Midbrain (tissue), 1 donor: Measurements from ENCODE around the gene CELF1.
"Not testable (repeated sequence)": the region's sequence is repeated elsewhere in the genome, so short reads cannot be mapped to it uniquely, and the experiment has no call there.

Experiments used
- DNase-seq: peaks from one replicate; lab custom pipeline; 2025; lab: John Stamatoyannopoulos, UW

CELF1 gene

DNA sequence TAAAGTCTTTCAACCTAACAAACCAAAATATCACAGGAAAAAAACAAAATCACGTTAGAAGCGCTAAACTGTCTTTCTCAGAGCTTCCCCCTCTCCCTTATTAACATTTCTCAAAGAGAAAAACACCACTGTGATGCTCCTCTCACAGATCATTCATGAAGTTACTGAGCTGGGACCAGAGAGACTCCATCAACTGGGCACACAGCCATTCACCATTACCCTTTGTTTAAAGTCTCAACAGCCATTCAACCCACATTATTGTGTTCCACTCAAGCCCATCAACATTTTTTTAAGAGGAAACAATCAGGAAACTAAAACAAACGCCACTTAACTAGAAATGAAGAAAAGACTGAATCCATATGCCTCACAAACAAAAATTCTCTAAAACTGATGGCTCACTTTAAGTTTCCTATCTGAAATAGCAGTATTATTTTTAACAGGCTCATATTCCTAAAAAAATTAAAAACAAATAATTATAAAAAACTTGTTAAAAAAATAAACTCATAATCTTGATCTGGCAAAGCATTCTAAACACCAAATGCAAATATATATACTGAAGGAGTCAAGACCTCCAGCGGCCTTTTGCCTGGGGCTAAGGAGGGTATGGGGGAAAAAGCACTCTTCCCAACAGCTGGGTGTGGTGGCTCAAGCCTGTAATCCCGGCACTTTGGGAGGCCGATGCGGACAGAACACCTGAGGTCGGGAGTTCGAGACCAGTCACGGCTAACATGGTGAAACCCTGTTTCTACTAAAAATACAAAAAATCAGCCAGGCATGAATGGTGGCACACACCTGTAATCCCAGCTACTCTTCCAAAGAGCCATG is 14.0 kb downstream of the CELF1 start:
- DNase-seq = peak; percentile 36

DNA sequence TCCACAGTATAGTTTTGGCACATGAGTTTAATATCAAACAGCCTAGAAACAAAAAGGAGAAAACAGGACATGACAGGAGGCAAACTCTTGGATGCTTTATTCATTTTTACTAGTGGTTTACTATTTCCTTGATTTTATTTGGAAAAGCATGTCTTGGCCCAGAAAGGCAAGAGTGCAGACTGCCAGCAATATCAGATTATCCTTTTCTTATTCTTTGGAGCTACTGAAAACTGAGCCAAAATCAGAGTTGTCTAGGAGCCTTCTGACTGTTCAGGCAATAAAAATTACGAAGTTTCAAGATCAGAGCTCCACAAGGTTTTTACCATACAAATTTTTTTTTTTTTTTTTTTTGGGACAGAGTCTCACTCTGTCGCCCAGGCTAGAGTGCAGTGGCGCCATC is 16.0 kb downstream of the CELF1 start:
- DNase-seq = no peak

DNA sequence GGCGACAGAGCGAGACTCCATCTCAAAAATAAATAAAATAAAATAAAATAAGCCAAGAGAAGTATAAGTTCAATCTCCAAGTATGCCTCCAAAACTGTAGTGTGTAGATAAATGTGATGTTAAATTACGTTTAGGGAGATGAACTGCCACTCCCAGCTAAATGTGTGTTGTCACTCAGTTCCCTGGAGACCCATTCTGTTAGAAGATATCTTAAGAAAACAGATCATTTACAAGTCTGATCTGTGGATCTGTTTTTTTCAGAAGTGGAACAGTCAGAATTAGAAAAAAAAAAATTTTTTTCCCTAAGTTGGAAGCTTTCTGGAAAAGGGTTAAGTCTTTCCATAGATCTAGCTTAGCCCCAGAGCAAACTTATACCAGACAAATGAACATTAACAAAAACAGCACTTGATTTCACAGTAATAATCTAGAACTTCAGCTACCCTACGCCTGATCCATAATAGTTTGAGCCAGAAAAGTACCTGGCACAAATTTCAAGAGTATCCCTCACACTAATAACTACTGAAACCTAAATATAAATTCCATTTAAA is 18.2 kb downstream of the CELF1 start:
- no peak for DNase-seq

DNA sequence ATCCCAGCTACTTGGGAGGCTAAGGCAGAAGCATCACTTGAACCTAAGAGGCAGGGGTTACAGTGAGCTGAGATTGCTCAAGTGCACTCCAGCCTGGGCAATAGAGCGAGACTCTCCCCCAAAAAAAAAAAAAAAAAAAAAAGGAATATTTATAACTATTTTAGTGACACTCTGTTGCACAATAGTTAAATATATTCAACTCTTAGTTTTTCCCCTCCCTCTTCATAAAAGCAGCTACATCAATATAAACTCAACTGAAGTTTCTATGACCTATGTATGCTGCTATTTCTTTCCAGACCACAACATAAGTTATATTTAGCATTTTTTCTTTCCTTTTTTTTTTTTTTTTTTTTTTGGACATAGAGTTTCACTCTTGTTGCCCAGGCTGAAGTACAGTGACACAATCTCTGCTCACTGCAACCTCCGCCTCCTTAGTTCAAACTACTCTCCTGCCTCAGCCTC is 19.2 kb downstream of the CELF1 start:
- no peak for DNase-seq

DNA sequence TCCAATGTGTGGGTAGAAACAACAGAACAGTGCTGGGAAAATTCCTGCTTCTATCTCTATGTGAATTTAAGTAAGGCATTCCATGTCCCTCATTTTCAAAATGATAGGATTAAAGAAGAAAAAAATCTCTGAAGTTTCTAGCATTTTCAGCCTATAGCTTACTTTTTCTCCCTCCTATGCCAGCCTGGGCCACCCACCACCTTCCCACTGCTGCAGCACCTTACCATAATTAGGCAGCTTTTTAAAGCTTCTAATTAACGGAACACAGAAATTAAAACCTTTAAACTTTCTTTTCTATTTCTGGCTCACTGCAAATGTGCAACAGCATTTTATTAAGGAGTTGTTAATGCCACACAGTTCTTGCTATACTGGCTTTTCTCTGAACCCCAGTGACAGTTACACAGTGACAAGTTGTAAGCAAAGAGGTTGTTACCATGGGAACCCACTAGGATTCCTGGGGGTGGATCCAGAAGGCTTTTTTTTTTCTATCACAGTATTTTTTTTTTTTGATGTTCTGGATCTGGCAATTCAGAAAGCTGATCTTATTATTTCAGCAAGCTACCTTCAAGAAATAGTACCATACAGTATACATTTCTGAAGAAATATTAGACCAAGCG is 20.2 kb downstream of the CELF1 start:
- peak; percentile 12 for DNase-seq

DNA sequence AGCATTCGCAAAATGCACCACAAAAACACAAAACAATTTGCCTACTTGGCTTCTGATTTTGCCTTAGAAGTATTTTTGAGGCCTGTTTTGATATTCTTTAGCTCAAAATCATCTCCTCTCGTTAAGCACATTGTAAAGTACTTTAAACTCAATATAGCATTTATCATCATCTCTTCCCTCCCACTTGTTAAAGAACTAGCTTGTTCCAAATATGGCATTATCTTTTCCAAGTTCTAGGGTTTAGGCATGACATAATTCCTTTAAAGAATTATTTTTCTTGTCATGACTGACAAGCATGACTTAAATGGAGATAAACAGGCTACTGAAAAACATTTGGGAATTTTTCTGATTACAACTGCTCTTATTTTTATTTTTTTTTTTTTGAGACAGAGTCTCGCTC is 21.3 kb downstream of the CELF1 start:
- DNase-seq = no peak

DNA sequence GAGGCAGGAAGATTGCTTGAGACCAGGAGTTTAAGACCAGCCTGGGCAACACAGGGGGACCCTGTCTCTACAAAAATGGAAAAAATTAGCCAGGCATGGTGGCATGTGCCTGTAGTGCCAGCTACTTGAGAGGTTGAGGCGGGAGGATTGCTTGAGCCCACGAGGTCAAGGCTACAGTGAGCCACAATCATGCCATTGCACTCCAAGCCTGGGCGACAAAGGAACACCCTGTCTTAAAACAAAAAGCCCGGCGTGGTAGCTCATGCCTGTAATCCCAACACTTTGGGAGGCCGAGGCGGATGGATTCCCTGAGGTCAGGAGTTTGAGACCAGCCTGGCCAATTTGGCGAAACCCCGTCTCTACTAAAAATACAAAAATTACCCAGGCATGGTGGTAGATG is 22.2 kb downstream of the CELF1 start:
- not testable (repeated sequence) for DNase-seq

DNA sequence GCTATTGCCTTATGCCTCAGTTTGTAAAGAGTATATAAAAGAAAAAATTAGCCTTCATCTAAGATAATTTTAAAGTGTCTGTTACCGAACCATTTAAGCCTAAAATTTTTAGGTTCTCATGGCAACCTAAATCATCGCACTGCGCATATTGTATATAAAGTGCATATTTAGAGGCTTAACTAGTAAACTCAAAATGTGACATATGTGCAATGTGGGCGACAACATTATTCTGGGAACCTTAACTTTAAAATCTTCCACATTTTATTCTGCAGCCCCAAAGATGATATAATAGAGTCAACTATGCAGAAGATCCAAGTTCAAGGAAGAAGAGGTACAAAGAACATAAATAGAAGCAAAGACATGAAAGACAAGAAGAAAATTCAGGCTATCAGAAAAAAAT is 23.0 kb downstream of the CELF1 start:
- no peak for DNase-seq

DNA sequence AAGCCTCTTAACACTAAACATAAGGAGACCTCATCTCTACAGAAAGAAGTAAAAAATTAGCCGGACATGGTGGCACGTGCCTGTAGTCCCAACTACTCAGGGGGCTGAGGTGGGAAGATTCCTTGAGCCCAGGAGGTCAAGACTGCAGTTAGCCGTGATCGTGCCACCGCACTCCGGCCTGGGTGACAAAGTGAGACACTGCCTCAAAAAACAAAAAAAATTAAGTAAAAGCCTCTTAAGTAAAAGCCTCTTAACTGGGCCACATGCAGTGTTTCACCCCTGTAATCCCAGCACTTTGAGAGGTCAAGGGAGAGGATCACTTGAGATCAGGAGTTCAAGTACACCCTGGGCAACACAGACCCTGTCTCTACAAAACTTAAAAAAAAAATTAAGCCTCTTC is 25.7 kb downstream of the CELF1 start:
- DNase-seq = no peak

DNA sequence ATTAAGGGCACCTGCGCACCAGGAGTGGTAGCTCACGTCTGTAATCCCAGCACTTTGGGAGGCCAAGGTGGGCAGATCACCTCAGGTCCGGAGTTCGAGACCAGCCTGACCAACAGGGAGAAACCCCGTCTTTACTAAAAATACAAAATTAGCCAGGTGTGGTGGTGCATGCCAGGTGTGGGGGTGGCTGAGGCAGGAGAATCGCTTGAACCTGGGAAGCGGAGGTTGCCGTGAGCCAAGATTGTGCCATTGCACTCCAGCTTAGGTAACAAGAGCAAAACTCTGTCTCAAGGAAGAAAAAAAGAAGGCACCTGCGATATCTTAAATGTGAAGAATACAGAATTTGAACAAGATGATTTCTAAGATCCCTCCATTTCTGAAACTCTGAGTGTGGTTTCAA is 26.9 kb downstream of the CELF1 start:
- DNase-seq = not testable (repeated sequence)

DNA sequence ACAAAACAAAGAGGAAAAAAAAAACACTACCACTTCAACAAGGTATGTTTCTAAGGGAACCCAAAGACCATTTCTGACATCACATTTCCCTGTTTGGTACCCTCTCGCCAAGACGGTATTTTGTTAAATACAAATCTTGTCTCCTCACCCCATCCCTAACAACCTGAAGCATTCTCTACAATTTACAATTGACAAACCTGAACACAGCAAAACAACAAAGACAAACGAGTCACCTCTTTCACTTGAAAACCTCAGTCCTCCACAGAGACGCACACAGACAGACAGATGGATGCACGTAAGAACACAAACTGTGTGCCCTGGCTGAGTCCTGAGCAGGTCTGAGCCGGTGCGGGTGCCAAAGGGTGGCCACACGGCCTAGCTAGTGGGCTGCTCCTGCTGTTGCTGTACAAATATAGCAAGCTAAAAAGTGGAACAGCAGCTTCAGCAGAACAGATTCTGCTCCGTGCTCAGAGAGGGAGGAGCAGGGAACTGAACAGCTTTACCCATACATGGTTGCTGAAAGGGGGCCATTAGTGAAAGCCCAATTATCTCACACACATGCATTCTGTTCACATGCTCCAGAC is 28.5 kb downstream of the CELF1 start:
- DNase-seq = peak; percentile 27

DNA sequence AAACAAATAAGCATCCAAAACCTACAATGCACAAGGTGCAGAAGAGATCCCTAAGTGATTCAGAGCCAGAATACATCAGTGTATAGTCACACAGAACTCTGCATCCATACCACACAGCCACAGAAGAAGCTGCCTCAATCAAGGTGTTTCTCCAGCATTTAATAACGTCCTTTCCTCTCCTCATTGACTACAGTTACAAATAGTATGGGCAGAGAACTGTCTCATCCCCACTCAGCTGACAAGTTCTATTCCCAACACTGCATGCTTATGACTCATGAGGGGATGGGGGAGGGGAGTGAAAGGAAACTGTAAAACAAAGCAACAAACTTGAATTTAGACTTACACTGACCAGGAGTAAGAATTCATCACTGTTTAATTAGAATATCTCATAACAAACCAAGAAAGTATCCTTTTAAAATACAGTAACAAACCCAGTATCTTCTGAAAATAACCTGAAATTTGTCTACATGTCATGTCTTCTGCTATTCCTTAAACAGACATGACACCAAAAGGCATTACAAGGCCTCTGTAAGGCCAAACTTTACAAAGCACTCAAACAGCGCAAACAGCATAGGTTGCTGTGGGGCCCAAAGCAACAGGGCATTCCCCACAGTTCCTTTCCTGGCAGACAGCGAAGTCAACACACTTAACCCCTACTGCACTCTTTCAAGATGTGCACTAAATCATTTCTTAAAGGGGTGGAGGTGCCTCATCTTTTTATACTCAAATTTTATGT is 29.3 kb downstream of the CELF1 start:
- DNase-seq = peak; percentile 38

DNA sequence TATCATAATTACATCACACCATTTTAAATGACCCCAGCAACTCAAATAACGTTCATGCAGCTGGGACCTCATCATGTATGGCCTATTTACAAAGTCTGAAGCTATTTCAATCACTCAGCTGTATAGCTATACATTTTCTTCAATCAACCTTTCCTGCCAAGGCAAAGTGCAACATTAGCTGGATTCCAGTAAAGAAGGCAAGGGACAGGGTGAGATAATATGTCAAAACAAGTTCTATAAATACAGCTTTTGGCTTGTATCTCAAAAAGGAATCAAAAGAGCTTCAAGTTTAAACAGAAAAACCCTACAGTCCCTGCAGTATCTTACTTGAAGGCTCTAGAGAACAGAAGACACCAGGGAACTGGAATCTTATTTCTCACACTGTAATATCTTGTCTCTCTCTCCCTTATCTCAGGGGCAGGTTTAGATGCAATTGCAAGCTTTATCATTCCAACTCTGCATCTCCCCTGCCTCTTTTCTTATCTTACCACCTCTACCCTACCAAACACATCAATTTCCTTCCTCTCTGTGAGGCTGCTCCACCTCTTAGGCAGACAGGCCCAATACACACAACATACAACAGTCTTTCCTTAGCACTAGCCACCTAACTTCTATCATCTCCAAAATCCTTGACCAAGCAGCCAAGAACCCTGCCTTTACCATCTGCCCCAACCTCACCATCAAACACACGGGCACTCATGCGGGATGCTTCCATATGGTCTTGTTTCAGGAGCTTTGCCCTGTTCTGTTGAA is 34.5 kb downstream of the CELF1 start:
- DNase-seq = no peak

DNA sequence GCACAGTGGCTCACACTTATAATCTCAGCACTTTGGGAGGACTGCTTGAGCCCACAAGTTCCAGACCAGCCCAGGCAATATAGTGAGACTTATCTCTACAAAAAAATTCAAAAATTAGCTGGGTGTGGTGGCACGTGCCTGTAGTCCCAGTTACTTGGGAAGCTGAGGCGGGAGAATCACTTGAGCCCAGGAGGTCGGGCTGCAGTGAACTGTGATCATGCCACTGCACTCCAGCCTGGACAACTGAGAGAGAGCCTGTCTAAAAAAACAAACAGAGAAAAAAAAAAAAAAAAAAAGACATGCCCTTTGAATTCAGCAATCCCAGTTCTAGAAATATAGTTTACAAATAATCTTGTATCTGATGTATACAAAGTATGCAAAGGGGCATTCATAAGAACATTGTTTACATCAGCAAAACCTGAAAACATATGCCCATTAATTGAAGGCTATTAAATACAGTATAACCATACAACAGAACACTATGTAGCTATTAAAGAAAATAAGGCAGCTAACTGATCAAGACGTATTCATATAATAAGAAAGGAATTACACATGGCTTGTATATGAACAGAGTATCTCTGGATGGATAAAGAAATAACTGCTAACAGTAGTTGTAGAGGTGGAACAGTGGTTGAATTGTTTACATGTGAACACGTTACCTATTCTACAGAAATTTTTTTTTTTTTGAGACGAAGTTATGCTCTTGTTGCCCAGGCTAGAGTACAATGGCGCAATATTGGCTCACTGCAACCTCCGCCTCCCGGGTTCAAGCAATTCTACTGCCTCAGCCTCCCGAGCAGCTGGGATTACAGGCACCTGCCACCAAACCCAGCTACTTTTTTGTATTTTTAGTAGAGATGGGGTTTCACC is 35.7 kb downstream of the CELF1 start:
- no peak for DNase-seq

DNA sequence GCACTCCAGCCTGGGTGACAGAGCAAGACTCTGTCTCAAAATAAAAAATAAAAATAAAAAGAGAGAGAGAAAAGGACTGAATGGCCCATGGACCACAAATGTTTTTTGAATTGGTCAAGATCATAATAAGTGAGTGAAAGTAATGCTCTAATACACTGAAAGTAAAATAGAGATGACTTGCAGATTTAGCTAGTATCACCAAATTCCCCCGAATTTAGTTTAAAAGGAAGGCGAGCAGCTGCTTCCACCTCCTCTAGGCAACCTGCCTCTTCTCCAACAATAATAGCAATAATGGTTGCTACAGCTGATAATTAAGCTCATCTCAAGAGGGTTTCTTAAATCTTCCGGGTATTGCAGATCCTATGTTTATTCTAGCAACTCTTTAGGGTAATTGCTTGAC is 36.8 kb downstream of the CELF1 start:
- no peak for DNase-seq

DNA sequence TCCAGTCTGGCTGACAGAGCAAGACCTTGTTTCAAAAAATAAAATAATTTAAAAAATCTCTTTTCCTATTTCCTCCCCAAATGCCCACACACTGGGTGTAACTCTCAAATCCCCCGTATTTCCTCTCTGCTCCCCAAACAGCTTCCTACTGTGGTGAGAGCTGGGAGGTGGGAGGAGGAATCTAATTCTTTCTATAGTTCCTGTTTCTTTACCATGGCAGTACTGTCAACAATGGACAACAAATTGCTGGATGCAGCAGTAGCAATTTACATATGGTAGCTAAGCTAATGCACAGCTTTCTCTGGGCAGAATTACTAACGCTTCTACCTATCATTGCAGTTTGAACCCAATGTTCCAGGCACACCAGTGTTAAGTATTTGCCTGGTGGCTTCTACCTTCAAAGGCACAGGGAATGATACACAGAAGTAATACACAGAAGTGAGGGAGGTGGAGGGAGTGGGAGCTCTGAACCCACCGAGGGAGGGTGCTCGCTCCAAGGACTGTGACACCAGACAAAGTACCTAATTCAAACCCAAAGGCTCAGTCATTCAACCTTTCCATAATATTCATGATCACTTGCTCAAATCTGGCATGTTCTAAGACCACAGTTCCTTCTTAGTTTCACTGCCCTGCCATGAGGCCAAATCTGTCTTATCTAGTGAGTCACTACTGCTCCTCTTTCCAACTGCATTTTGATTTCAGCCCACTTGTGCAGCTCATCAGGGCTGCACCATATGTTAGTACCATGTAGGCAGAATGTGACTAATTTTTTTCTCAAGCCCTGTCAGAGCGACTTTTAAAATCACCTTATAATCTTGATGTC is 37.9 kb downstream of the CELF1 start:
- no peak for DNase-seq

DNA sequence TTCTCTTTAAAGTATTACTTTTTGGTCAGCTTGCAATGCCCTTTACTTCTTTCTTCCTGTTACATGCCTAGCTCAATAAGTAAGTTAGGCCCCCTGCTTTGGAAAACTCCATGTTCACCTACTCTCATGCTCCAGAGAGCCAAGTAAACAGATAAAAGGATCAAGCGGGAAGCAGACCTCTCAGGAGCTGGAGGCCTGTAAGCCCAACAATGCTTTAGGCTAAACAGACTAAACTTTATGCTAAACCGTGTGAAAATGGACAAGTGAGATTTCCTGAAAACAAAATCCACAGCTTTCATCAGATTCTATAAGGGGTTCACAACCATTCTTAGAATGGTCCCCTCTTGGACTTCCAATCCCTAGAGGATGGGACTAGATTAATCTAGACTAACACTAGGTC is 40.2 kb downstream of the CELF1 start:
- DNase-seq = no peak

DNA sequence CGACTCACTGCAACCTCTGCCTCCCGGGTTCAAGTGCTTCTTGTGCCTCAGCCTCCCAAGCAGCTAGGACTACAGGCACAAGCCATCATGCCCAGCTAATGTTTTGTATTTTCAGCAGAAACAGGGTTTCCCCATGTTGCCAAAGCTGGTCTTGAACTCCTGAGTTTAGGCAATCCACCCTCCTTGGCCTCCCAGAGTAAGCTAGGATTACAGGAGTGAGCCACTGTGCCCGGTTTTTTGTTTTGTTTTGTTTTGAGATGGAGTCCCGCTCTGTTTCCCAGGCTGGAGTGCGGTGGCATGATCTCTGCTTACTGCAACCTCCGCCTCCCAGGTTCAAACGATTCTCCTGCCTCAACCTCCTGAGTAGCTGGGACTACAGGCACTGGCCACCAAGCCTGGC is 41.0 kb downstream of the CELF1 start:
- DNase-seq = no peak

DNA sequence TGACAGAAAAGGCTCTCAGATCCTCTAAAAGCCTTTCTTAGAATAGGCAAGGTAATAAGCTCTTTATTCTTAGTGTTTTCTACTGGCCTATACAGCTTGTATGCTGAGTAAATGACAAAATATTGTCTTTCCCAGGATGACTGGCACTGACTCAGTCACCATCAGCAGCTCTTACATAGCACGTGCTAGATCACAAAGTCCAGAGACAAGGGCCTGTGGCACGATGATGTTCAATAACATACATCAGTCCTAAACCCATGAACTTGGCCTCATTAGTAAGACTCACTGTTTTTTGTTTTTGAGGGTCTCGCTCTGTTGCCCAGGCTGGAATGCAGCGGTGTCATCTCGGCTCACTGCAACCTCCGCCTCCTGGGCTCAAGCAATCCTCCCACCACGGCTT is 42.7 kb downstream of the CELF1 start:
- DNase-seq = no peak

DNA sequence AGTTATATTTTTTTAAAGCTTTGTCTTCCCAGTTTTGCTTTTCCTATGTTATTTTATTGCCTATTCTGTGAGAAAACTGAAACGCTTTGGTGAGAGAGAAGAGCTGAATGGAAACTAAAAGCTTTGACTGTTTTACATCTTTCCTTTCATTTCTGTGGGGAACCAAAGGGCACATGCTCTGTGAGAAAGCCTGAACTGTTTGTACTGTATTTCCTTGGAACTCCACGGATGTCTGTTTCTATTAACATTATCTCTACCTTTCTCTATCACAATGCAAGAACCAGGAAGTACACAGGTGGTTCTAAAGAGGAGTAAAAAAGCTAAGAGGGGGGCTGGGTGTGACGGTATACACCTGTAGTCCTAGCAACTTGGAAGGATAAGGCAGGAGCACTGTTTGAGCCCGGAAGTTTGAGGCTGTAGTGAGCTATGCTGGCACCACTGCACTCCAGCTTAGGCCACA is 43.8 kb downstream of the CELF1 start:
- no peak for DNase-seq
